Measurements from ENCODE around the gene NOLC1. TPM values are rescaled to one million over a fixed set of nuclear protein-coding genes. Genes with fewer than 3 reads are reported as not detected.

Gene NOLC1
- polyA plus RNA-seq, 1 experiment, result 47.5 TPM

DNA sequence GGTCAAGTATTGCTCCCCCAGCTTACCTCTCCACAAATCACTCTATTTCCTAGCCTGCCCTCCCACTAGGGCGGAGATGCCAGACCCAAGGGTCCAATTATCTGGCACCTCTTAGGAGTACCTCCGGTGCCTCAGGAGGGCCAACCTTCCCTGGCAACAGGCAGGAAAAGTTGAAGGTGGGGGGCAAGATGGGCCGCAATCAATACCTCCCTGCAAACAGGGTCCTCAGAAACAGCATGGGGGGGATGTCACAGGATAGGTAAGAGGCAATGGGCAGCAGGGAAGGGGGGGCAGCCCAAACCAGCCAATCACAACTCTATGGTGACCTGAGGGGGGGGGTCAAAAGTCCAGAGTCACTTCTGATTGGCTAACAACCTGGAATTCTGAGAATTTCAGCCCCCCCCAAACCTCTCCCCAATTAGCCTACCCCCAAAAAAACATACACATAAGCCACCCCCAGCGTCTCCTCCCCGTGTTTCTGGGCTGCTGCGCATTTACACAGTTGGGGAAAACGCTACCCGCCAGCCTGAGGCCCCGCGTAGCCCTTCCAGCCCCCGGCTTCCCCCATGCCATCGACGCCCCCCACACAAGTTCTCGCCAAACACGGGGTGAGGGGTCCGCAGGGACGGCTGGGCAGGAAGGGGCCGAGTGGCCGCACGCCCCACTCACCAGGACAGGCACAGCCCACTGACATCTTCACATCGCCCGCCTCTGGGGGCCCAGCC, 32.6 kb upstream of the NOLC1 start:
- ChIA-PET CTCF (interaction anchor here (0.6 to 1.2 kb wide), 2 partner anchors 12 to 18 kb away, joined by 3 to 5 read pairs; no protein-coding TSS in a partner anchor), POLR2A (no interaction called here)
- TF ChIP-seq CTCF (IDR thresholded peaks at IDR 0.05; ENCODE audit: insufficient read depth, low read depth, low read length), result no peak
- Histone ChIP-seq H3K36me3 (ENCODE audit: control insufficient read depth, insufficient read depth, low read length) (no peaks in the 10 kb centered on the region; the same call in 1 of the 2 replicates), H3K4me3 (ENCODE audit: low read depth, low read length) (peak overlapping the region; percentile 97), H3K27me3 (ENCODE audit: control insufficient read depth, insufficient read depth, low read length) (no peaks in the 10 kb centered on the region)
- no peak for DNase-seq (ENCODE audit: low read depth)

DNA sequence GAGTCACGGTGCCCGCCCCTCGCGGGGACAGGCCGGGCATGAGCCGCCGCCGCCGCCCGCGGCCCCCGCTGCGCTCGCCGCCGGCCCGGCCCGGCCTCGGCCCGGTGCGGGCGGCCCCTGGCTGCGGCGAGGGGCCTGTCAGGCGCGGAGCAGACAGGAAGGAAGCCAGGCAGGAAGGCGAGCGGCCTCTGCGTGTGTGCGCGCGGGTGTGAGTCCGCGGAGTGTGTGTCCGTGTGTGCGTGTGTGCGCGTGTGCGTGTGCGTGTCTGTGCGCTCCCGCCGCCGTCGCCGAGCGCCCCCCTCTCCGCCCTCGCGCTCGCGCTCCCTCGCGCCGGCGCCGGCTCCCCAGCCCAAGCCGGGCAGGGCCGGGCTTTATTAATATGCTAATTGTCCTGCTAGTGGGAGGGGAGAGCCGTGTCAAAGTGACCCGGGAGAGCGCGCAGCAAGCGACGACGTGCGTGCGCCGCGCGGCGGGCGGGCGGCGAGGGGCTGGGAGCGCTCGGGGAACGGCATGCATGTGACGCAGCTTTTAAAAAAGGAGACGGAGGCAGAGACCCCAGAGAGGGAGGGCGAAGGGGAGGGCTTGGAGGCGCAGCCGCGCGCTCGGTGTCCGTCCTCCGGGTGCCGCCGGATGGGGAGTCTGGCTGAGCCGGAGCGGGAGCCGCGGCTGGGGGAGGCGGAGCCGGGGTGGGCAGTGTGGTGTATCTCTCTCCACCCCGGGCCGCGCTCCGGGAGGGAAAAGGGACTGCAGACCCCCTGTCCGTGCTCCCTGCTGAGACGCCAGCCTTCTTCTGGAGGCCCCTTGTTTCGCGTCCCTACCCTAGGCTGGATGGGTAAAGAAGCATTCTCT, 31.8 kb upstream of the NOLC1 start, which contains the start of gene LDB1:
Gene LDB1, minus strand, starts transcription at position 227 of the 849 bp plus-strand sequence. CDS start 258 bp downstream, outside the sequence.
- 0 out of 2 replicates have a peak, but pooled peaks have one; percentile 8 for TF ChIP-seq CTCF (IDR thresholded peaks at IDR 0.05; ENCODE audit: insufficient read depth, low read depth, low read length)
- peak within 1 kb of the TSS; percentile 97 for H3K4me3 ChIP-seq (ENCODE audit: low read depth, low read length)
- POLR2A ChIA-PET, result no interaction called here

DNA sequence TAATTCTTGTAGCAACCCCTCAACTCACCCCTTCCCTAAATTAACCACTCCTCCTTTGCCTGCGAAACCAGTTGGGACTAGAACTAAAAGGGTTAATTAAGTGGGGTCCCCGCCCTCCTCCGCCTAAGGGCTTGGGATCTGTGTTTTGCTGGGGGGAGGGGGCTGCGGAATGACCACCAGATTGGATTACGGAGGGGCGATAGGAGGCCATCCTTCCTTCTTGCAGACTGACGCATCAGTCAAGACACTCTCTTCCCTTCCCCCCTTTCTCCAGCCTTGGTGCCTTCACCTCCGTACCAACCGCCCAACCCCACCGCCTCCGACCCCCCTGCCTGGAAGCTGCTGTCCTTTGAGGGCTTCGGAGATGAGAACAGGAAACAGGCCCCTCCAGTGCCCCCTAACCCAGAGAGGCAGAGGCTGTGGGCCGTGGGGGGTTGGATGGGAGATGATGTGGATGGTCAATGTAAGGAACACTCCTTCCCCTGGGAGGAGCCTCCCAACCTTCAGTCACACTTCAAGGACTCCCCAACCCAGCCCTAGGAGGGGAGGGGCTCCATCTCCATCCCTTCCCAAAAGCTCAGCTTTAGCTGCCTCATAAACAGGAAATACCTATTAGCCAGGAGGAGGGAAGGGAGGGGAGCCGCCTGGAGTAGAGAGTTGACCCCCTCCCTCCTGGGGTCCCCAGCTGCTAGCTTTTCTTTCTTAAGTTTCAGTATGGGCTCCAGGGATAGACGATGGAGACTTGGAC, 31.0 kb upstream of the NOLC1 start:
- CTCF ChIA-PET, result interaction anchor here (0.8 to 2.2 kb wide), 4 partner anchors 11 to 48 kb away, joined by 3 to 19 read pairs (median 4); partner anchors contain the start of gene PPRC1
- TF ChIP-seq CTCF (IDR thresholded peaks at IDR 0.05; ENCODE audit: insufficient read depth, low read depth, low read length), result no peak
- Histone ChIP-seq H3K36me3 (ENCODE audit: control insufficient read depth, insufficient read depth, low read length) (no peaks in the 10 kb centered on the region; the same call in 1 of the 2 replicates), H3K4me3 (ENCODE audit: low read depth, low read length) (peak overlapping the region; percentile 97), H3K27me3 (ENCODE audit: control insufficient read depth, insufficient read depth, low read length) (no peaks in the 10 kb centered on the region)
- POLR2A ChIA-PET, result interaction anchor here (0.5 kb wide), 1 partner anchor 290 kb away, joined by 3 read pairs; no protein-coding TSS in a partner anchor
- DNase-seq (ENCODE audit: low read depth), result no peak

More for the DNA sequence above, 31.8 kb upstream of the NOLC1 start, which contains the start of gene LDB1:
- CTCF ChIA-PET, result interaction anchor here (1.1 kb wide), 1 partner anchor 17 kb away, joined by 4 read pairs; no protein-coding TSS in a partner anchor
- Histone ChIP-seq H3K27me3 (ENCODE audit: control insufficient read depth, insufficient read depth, low read length) (no peaks in the 10 kb centered on the region), H3K36me3 (ENCODE audit: control insufficient read depth, insufficient read depth, low read length) (no peaks in the 10 kb centered on the region; the same call in 1 of the 2 replicates)
- no peak for DNase-seq (ENCODE audit: low read depth)

DNA sequence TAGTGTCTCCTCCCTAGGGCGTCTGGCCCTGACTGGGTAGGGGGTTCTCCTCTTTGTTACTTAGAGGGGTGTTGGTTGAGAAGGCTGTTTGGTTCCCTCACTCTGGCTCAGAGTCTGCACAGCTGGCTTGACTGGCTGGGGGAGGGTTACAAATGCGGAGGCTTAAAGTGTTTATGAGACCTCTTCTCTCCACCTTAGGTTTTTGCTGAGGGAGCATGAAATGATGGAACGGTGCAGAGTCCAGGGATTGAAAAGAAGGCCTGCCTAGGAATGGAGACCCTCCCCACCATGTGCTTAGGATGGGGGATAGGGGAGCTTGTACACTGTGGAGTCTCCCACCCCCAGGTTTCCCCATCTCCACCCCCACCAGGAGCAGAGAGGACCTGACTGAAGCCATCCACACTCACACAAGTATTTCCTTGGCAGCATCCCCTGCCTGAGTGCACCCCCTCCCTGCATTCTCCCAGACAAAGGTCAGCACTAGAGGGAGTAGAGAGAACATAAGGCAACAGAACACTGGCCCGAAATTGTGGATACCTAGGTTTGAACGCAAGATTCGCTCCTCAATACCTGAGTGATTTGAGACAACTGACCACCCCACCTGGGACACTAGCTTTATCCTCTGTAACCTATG, 30.3 kb upstream of the NOLC1 start:
- ChIA-PET POLR2A (no interaction called here), CTCF (interaction anchor here (0.8 to 2.2 kb wide), 7 partner anchors 10 to 49 kb away, joined by 3 to 19 read pairs (median 4); partner anchors contain the start of genes NOLC1 and PPRC1)
- H3K36me3 ChIP-seq (ENCODE audit: control insufficient read depth, insufficient read depth, low read length), result no peaks in the 10 kb centered on the region; the same call in 1 of the 2 replicates
- H3K4me3 ChIP-seq (ENCODE audit: low read depth, low read length), result peak overlapping the region; percentile 97
- no peak for DNase-seq (ENCODE audit: low read depth)
- H3K27me3 ChIP-seq (ENCODE audit: control insufficient read depth, insufficient read depth, low read length), result no peaks in the 10 kb centered on the region
- peak; percentile 62 for TF ChIP-seq CTCF (IDR thresholded peaks at IDR 0.05; ENCODE audit: insufficient read depth, low read depth, low read length)

All from BJ (cell line).